DND-41 (cell line): ENCODE data around the gene SLC38A10.

Source experiments
- CTCF ChIP-seq: IDR thresholded peaks from 2 replicates; pipeline ENCODE4 v1.5.1; 2012; ENCODE audit warnings: borderline replicate concordance, low read length, moderate library complexity, mild to moderate bottlenecking; ENCODE audit not compliant: poor library complexity, severe bottlenecking; ENCODE audit errors: extremely low read depth
- EZH2 ChIP-seq: IDR thresholded peaks from 3 replicates; pipeline ENCODE4 v1.6.1; 2012; ENCODE audit warnings: borderline replicate concordance, low read depth, mild to moderate bottlenecking, moderate library complexity, low read length, inconsistent platforms; ENCODE audit not compliant: severe bottlenecking

GRCh38 chr17:81237591-81238489 lies 57.3 kb downstream of the SLC38A10 start:
- TF ChIP-seq EZH2 = no peak
- TF ChIP-seq CTCF = no peak
